OCI-M1 (cell line): ENCODE measurements around the gene ADRM1.

ENCODE experiments used
- DNase-seq: peaks from one replicate; lab custom pipeline; 2025; lab: John Stamatoyannopoulos, UW

The ADRM1 gene

DNA sequence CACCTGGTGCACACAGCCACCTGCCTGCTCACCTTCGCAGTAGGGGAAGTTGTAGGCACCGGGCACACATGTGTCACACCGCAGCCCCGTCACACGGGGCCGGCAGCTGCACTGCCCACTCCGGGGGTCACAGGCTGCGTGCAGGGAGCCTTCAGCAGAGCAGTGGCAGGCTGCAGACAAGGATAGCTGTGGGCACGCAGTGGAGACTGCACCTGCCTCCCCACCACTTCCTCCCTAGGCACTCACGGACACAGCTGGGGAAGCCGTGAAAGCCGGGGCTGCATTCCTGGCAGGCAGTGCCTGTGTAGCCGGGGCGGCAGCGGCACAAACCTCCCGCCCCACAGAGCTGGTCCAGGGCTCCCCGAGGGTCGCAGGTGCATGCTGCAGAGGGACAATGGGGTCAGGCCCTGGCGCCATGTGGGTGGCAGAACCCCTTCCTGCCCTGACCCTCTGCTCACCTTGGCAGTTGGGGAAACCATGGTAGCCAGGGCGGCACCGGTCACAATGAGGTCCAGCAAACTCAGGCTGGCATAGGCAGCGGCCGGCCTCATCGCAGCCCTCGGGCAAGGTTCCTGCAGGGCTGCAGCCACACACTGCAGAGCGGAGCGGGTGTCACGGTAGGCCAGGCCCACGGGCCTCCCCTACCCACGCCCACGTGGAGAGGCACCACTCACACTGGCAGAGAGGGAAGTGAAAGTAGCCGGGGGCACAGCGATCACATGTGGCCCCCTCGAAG lies 34.9 kb downstream of the ADRM1 start:
- DNase-seq, result no peak

DNA sequence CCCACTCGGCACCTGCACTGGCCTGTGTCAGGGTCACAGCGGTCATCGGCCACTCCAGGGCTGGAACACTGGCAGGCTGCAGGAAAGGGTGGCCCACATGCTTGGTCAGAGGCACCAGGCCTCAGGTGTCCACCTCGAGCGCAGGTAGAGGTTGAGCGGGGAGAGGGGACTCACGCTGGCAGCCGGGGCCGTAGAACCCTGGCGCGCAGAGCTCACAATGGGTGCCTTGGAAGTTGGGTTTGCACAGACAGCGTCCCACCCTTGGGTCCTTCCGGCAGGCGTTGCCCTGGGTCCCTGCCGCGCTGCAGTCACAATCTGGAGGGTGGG lies 35.5 kb downstream of the ADRM1 start:
- DNase-seq, result no peak

- DNase-seq, result peak; percentile 27
Measured at GRCh38 chr20:62339647-62340062, 36.9 kb downstream of the ADRM1 start.

DNA sequence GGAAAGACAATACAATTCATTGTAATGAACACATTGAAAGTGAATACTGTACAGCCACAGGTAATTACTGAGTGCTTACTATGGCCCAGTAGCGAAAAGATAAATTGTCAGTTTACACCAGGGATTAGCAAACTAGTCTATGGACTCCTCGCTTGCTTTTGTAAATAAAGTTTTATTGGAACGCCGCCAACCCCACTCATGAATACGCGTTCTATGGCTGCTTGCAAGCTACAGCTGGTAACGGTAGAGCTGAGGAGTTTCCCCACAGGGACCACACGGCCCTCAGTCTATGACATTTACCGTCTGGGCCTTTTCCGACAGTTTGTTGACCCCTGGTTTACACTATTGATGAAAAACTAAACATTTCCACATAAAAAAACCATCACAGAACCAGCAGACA lies 40.1 kb downstream of the ADRM1 start:
- no peak for DNase-seq

- DNase-seq, result no peak
Measured at GRCh38 chr20:62344092-62344491, 41.3 kb downstream of the ADRM1 start.

DNA sequence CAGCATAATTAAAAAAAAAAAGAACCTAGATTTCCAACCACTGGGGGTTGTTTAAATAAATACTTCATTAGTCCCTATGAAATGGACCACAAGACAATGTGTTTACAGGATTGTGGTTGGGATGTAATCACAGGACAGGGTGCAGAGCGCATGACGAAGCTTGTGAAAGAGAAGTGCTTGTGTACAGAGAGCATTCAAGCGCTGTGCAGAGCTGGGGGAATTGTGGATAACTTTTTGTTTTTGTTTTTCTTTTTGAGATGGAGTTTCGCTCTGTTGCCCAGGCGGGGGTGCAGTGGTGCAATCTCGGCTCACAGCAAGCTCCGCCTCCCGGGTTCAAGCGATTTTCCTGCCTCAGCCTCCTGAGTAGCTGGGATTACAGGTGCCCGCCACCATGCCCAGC lies 42.0 kb downstream of the ADRM1 start:
- DNase-seq, result no peak

DNA sequence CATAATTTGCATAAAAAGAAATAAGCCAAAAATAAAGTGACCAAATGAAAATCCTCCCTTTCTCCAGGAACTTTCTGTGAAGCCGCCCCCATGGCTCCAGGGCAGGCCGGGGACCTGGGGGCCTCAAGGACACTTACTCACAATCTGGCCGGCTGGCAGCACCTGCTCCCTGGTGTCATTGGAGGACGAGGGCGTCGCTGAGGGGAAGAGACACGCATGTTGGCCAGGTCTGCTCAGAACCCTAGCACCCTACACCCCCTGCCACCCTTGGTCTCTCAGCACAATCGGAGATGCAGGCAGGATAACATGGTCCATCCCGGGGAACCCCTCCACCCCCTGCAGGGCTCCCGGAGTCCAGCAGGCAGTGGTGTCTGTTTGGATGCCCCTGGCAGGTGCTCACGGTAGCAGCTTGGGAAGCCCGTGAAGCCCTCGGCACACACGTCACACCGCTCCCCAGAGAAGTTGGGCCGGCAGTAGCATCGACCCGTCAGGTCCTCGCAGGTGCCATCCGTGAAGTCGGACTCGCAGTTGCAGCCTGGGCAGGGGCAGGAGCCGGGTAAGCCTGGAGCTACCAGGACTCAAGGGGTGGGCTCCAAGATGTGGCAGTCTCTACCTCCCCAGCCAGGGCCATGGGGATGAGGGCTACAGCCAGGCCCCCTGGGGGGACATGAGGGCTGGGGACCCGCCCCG lies 43.0 kb downstream of the ADRM1 start:
- no peak for DNase-seq

DNA sequence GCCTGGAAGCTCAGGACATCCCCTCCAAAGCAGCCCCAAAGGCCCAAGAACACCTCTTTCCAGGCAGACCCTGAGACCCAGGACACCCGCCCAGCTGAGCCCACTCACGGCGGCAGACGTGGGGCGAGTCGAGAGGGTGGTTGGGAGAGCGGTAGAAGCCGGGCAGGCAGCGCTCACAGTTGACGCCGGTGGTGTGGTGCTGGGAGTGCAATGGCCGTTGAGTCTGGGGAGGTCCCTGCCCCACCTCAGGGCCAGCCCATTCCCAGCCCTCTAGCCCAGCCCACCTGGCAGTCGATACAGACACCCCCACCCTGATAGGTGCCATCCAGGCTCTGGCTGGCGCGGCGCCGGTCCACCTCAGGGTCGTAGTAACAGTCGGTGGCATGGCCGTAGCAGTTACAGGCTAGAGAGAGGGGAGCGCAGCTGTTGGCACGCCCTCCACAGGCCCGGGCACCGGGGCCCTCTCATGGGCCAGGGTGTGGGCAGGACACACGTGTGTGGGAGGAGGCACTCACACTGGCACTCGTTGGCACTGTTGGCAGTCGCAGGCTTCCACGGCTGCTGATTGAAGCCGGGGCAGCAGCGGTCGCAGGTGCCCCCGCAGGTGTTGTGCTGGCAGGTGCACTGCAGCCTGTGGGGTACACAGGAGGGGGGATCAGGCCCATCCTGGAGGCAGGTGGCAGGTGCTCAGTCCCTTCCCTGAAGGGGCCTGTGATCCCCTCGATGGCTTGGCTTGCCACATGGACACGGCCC lies 43.8 kb downstream of the ADRM1 start:
- no peak for DNase-seq

DNA sequence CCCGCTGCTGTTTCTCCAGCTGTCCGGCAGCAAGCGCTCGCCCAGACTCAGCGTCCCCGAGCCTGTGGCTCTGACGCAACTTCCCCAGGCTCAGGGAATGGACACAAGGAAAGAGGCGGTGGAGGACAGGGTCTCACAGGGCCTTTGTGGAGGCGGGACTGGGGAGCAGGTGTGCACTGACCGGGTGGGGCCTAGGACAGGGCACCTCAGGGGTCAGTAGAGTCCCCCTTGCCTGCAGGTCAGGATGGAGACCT lies 44.3 kb downstream of the ADRM1 start:
- DNase-seq, result no peak

DNA sequence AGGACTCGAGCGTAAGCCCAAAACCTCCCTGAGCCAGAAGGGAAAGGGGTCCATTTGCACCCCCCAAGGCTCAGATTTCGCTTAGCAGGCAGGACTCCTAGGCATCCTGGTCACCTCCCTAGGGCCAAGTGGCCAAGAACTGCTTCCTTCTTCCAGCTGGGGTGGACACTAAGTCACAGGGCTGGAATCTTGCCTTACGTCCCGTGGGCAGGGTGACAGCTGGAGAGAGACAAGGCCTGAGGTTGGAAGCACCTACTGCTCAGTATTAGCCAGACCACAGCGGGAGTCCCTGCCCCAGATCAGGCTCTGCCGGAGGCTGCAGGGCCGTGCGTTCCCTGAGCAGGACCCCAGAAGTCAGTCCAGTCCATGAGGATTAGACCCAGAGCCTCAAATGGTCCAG lies 44.6 kb downstream of the ADRM1 start:
- DNase-seq, result no peak

DNA sequence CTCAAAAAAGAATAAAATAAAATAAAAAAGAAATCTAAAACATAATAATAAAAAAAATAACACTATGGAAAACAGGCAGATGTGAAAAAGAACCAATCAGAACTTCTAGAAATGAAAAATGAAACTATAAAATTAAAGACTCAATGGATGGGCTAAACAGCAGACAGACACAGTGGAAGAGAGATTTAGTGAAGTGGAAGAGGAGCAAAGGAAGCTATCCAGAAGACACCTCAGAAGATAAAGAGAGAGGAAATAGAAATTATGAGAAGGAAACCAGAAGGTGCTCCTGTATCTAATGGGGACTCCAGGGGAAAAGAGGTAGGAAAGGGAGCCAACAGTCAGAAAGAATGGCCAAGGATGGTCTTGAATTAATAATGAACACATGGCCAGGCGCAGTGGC lies 45.8 kb downstream of the ADRM1 start:
- no peak for DNase-seq

- no peak for DNase-seq
Measured at GRCh38 chr20:62349556-62350097, 46.8 kb downstream of the ADRM1 start.

DNA sequence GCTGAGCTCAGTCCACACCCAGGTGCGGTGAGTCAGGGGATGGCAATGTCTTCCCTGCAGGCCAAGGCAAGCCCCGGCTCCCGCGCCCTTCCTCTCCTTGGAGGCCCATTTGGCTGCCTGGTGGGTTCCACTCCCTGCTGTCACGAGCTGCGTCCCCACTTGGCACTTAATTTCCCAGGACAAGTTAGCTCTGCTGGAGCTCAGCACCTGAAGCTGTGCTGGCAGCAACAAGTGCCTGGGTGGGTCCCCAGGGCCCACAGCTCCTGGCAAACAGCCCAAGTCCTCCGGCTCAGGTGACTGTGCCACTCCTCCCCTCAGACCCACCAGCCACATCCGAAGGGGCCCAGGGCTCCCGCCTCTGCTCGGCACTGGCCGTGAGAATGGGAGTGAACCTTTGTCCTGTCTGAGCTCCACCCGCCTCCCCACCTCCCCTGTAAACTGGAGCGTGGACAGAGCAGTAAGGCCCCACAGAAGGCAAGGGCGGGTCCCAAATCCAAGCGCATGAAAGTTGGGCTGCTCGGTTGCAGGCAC lies 47.4 kb downstream of the ADRM1 start:
- no peak for DNase-seq

GRCh38 chr20:62350629-62351422 lies 48.0 kb downstream of the ADRM1 start:
- no peak for DNase-seq

DNA sequence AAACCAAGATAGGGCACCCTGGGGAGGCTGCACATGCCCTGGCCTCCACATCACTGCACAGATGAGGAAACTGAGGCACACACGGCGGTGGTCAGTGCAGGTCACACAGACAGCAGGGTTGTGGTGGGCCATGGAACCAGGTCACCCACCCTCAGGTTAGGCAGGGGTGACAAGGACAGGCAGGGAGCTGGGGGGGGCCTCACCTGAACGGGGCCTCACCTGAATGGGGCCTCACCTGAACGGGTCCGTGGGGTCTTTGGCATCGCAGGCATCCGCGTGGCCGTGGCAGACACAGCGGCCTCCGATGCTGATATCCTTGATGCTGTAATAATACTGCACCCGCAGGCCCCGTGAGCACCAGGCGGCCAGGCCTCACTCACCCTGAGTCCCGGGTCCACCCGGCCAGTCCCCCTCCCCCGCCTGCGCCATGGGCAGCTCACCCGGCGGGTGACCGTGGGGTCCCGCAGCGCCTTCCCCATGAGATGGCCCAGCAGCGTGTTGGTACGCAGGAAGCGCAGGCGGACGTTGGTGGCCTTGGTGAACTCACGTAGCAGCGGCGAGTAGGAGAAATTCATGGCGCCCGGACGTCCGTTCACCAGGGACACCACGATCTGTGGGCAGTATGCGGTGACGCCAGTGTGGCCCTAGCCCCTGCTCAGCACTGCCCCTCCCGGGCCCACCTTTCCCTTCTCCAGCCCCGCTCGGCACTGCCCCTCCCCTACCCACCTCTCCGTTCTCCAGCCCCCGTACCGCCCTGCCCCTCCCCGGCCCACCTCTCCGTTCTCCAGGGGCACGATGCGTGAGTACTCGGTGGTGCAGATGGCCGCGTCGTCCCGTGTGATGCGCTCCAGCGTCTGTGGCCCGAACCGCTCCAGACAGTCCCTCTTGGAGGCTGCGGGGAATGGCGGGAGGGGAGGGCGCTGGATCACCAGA lies 48.9 kb downstream of the ADRM1 start:
- no peak for DNase-seq

GRCh38 chr20:62352402-62353288 lies 49.8 kb downstream of the ADRM1 start:
- DNase-seq, result no peak

- no peak for DNase-seq
Measured at GRCh38 chr20:62353289-62354030, 50.7 kb downstream of the ADRM1 start.

GRCh38 chr20:62354031-62354808 lies 51.4 kb downstream of the ADRM1 start:
- no peak for DNase-seq
